ENCODE results near the gene PTTG1IP2.

Gene PTTG1IP2

GRCh38 chr7:90484706-90485105 lies 15.3 kb downstream of the PTTG1IP2 start:
- TF ChIP-seq, protein P1, sequence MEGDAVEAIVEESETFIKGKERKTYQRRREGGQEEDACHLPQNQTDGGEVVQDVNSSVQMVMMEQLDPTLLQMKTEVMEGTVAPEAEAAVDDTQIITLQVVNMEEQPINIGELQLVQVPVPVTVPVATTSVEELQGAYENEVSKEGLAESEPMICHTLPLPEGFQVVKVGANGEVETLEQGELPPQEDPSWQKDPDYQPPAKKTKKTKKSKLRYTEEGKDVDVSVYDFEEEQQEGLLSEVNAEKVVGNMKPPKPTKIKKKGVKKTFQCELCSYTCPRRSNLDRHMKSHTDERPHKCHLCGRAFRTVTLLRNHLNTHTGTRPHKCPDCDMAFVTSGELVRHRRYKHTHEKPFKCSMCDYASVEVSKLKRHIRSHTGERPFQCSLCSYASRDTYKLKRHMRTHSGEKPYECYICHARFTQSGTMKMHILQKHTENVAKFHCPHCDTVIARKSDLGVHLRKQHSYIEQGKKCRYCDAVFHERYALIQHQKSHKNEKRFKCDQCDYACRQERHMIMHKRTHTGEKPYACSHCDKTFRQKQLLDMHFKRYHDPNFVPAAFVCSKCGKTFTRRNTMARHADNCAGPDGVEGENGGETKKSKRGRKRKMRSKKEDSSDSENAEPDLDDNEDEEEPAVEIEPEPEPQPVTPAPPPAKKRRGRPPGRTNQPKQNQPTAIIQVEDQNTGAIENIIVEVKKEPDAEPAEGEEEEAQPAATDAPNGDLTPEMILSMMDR (IDR thresholded peaks at IDR 0.05; ENCODE audit: extremely low read depth, missing control alignments): no peak
- DNase-seq (ENCODE audit: low spot score): no peak

DNA sequence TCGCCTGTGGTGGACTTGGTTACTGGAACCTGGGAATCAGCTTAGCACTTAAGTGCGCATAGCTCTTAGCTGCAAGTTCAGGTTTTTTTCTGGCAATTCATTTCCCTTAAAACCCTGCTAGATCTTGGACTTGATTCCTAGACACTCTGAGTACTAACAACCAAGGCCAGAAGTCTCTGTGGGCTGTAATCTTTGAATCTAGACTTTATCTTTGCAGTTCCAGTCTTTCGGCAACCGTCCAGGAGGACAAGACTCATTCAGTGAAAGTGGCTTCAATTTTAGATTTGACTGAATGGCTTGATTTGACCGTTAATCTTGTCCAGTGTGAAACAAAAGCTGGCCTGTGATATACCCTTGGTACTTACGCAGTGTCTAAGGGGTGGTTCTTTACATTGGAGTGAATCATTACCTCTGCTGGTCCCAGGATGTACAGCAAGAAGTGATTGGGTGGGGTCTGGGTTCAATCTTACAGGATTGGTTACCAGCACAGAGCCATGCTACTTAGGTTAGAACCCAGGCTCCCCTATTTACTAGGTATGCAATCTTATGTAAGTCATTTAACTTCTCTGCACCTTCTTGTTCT lies 16.4 kb downstream of the PTTG1IP2 start:
- no peak for DNase-seq (ENCODE audit: low spot score)
- TF ChIP-seq, protein P1 (IDR thresholded peaks at IDR 0.05; ENCODE audit: extremely low read depth, missing control alignments): no peak

DNA sequence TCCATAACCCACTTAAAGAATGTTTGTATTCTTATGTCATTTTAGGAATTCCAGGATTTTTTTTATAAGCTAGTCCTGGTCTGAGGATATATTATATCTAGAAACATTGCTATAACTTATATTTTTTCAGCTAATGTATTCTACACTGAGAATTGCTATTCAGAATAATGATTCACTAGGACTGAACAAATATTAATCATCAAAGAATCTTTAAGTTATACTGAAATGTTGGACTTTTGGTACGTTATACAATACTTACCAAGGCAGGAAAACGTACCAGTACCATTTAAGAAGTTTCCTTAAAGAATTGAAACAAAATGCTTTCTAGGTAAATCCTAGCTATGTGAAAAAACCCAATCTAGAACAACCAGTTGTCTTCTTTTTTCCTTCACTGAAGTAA lies 18.4 kb downstream of the PTTG1IP2 start:
- DNase-seq (ENCODE audit: low spot score): no peak
- TF ChIP-seq, protein P1 (IDR thresholded peaks at IDR 0.05; ENCODE audit: extremely low read depth, missing control alignments): no peak

GRCh38 chr7:90488220-90488619 lies 18.8 kb downstream of the PTTG1IP2 start:
- DNase-seq (ENCODE audit: low spot score): no peak
- TF ChIP-seq, protein P1 (IDR thresholded peaks at IDR 0.05; ENCODE audit: extremely low read depth, missing control alignments): no peak

DNA sequence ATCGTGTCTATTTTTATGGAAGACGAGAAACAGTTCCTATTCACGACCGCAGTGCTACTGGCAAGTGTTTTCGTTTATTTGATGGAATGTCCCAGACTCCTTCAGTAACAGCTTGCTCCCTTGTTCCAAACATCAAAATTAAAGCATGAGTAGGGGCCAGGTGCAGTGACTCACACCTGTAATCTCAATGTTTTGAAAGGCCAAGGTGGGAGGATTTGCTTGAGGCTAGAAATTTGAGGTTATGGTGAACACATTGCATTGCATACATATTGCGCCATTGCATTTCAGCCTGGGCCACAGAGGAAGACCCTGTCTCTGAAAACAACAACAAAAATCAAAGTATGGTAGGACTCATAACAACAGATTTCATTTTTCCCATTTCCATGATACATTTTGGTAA lies 22.8 kb downstream of the PTTG1IP2 start:
- TF ChIP-seq, protein P1 (IDR thresholded peaks at IDR 0.05; ENCODE audit: extremely low read depth, missing control alignments): no peak

GRCh38 chr7:90495241-90495640 lies 25.8 kb downstream of the PTTG1IP2 start:
- TF ChIP-seq, protein P1 (IDR thresholded peaks at IDR 0.05; ENCODE audit: extremely low read depth, missing control alignments): no peak
- no peak for DNase-seq (ENCODE audit: low spot score)

More for the DNA sequence above, 22.8 kb downstream of the PTTG1IP2 start:
- DNase-seq (ENCODE audit: low spot score): no peak

DNA sequence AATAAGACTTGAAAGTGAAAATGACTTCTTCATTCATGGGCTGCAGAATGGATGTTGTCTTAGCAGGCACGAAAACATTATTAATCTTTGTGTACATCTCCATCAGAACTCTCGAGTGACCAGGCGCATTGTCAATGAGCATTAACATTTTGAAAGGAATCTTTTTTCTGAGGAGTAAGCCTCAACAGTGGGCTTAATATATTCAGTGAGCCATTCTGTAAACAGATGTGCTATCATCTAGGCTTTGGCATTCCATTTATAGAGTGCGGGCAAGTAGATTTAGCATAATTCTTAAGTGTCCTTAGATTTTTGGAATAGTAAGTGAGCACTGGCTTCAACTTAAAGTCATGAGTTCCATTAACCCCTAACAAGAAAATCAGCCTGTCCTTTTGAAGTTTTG lies 33.1 kb downstream of the PTTG1IP2 start:
- TF ChIP-seq, protein P1 (IDR thresholded peaks at IDR 0.05; ENCODE audit: extremely low read depth, missing control alignments): no peak
- no peak for DNase-seq (ENCODE audit: low spot score)

Measured in GM20000 (cell line).